ENCODE data around the gene TNNI2.

TNNI2 gene

GRCh38 chr11:1821562-1821961, 17.2 kb upstream of the TNNI2 start:
- DNase-seq (ENCODE audit: low read depth in 2 of 2), result no peak

GRCh38 chr11:1822648-1823375, 16.0 kb upstream of the TNNI2 start:
- no peak for DNase-seq (ENCODE audit: low read depth in 2 of 2)

DNA sequence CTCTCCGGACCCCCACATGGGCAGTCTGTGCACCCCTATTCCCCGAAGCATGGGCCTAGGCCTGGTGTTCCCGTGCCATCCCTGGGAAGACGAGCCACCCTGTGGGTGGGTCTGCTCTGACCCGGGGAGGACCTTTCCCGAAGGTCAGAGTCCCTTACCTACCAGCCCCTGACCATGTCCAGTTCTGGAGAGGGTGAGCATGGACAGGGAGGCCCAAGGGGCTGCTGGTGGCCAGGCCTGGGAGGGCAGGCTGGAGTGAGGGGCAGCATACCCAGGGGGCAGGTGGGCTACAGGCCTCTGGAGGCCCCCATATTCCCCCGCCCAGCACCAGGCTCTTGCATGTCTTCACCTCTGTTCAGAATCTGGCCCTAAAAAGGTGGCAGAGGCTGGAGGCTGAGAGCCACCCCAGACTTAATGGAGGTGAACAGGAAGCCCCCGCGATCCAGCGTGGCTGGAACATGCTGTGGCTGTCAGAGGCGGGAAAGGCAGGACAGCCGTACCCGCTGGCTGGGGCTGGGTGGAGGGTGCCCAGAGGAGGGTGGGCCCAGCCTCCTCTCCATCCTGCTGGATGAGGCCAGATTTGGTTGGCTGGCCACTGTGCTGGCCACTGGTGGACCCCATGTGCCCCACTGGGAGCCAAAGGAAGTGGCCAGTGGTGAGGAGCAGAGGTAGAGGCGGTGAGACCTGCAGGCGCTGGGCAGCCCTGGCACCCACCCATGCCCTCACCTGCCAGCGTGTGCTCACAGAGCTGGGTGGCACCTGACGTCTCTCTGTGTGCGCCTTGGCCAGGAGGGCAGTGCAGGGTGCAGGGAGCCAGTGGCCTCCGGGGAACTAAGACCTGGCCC, 15.2 kb upstream of the TNNI2 start:
- DNase-seq (ENCODE audit: low read depth in 2 of 2), result no peak

DNA sequence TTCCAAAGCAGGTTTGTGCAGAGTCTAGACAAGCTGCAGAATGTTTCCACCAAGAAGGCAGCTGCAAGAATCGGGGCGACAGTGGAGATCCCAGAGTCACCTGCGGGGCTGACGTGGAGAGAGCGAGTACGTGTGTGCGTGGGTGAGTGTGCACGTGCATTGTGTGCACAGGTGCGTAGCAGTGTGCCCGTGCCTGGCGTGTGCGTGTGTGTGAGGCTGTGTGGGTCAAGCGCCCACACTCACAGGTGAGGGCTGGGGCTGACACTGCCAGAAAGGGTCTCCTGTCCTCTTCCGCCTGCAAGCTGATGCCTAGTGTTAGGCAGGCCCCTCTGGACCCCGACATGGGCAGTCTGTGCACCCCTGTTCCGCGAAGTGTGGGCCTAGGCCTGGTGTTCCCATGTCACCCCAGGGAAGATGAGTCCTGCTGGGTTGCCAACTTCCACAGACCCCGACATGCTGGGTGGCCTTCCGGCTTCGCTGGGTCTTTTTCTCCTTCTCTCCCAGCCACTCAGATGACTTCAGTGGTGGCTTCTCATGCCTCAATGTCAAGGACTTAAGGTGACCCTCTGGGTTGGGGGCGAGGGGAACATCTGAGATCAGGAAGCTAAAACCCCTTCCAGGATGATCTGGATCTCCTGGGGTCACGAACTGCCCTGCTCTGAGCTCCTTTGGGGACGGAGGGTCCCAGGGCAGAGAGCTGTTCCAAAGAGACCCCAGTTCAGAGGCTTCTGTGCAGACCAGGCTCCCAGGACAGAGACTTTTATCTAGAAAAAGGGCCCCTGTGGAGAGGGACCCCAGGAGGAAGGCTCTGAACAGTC, 14.4 kb upstream of the TNNI2 start:
- no peak for DNase-seq (ENCODE audit: low read depth in 2 of 2)

DNA sequence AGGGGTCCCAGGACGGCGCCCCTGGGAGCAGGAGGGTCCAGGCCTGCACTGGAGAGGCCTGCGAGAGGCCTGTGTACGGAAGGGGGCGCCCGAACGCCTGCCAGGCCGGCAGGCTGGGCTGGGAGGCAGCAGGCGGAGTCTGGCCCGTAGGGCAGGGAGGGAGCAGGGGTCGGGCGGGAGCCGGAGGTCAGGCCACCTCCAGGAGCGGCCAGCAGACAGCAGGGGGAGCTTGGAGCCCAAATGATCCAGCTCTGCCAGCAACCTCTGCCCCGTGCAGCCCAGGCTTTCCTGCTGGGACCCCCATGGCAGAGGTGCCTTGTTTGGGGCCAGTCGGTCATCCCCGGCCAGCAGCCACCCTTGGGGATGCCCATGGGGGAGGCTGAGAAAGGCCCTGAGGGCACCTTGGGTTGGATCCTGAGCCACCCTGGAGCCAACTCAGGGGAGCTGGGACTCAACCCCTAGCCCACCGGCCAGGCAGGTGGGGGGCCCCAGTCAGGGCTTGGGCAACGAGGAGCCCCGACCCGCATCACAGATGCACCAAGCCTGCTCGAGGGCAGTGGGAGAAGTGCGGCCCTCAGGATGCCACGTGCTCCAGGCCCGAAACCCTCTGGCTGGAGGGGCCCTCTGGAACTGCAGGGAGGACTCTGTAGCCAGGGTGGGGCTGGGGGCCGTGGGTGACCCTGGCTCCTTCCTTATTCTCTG, 13.6 kb upstream of the TNNI2 start:
- DNase-seq (ENCODE audit: low read depth in 2 of 2), result no peak

DNA sequence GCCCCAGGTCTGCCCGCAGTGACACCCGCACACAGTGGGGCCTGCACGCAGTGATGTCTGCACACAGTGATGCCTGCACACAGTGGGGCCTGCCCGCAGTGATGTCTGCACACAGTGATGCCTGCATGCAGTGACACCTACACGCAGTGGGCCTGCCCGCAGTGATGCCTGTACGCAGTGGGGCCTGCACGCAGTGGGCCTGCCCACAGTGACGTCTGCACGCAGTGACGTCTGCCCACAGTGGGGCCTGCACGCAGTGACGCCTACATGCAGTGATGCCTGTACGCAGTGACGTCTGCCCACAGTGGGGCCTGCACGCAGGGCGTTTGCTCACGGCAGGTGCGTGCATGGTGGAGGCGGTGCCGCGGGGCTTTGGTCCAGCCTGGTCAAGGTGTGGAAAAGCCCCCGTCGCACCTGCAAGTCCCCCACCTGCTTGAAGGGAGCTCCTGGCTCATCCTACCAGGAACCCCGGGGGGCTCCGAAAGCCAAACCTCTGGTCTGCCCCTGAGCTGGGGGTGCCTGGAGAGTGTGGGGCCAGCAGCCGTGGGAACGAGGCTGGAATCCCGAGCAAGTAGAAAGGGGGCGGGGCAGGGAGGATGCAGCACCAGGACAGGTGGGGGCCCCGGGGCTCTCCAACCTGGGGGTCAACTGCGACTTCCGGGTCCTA, 12.9 kb upstream of the TNNI2 start:
- no peak for DNase-seq (ENCODE audit: low read depth in 2 of 2)

GRCh38 chr11:1826552-1827094, 12.2 kb upstream of the TNNI2 start:
- no peak for DNase-seq (ENCODE audit: low read depth in 2 of 2)

DNA sequence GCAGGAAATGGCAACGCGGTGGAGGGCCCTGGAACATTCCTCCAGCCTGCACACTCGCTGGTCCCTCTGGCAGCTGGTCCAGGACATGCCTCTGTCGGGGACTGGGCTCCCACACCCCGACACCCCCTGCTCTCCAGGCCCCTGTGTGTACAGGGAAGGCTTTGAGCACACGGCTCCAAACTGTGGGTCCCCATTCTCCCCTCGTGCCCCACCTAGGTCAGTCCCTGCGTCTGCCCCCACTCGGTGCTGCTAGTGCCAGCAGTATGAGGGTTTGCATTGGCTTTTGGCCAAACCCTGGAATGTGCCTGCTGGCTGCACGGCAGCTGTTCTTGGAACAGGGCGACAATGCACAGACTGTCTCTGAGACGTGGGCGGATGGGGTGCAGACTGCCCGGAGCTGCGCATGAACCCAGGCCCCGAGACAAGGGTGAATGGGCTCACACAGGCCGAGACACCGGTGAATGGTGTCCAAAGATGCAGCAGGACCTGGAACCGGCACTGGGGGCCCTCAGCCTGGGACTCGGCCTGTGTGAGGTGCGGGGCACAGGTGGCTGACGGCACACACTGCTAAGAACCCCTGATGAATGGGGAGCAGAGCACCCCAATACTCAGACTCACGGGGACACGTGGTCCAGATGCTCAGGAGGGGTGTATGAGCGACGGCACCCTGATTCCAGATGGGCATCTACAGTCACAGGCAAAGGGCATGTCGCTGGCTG, 11.5 kb upstream of the TNNI2 start:
- DNase-seq (ENCODE audit: low read depth in 2 of 2), result no peak

GRCh38 chr11:1827931-1828330, 10.8 kb upstream of the TNNI2 start:
- DNase-seq (ENCODE audit: low read depth in 2 of 2), result no peak

DNA sequence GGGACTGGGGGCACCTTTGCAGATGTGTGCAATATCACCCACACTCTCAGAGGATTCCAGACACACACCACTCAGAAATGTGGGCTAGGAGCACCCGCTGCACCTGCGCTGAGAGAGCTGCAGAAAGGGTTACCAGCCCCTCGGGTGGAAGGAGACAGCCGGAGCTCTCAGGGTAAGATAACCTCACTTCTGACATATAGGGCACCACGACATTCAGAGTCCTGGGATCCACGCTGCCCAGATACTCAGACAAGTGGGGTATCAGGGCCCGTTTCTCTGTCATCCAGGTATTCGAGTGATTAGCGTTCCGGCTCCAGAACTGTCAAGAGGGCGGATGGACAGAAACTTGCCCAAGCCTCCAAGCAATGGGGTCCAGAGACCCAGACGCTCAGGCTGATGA, 10.2 kb upstream of the TNNI2 start:
- DNase-seq (ENCODE audit: low read depth in 2 of 2), result no peak

- no peak for DNase-seq (ENCODE audit: low read depth in 2 of 2)
Observed at GRCh38 chr11:1829039-1829820, 9.6 kb upstream of the TNNI2 start.

DNA sequence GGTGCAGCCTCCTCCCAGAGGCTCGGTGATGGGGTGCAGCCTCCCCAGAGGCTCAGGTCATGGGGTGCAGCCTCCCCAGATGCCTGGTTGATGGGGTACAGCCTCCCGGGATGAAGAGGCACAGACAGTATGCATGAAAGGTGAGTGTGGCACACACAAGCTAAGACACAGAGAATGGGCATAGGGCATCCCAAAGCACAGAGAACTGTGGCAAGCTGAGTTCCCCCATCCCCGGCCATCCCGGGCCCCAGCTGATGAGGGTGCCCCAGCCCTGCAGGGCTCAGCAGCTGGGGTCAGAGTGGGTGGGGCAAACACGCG, 8.8 kb upstream of the TNNI2 start:
- DNase-seq (ENCODE audit: low read depth in 2 of 2), result no peak

DNA sequence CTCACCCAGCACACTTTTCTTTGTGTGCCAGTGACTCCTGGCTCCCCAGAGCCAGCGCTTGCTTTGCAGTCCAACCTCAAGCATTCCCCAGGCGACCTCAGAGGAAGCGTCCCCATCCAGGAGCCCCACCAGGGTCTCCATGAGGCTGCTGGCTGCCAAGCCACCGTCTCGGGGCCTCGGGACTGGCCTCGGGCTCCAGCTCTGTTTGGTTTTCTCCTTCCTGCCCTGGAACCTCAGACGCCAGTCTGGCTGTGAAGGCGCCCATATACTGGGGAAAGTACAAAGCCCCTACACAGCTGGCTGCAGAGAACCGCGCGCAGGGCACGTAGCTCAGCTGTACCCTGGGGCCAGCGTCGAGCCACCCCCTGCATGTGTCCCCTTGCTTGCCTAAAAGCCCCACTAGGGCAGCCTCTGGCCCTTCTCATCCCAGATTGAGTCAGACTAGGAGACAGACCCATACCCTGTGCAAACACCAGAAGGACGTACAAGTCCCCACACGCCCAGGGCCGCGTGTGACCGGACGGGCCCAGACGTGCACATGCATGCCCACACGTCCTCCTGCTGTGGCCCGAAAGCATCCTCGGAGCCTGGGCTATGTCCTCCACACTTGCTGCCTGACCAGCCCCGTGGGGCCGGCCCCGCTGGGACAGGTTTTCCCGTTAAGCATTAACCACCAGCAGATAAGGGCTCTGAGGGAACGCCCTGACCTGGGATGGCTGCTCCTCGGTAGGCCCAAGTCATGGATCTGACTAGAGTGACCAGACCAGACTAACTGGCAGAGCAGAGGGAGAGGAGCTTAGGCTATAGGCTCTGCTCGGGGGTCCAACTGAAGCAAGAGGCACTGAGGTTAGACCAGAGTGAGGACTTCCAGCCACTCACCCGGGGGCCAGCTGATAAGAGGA, 8.2 kb upstream of the TNNI2 start:
- no peak for DNase-seq (ENCODE audit: low read depth in 2 of 2)

GRCh38 chr11:1831338-1832210, 7.2 kb upstream of the TNNI2 start:
- DNase-seq (ENCODE audit: low read depth in 2 of 2), result no peak

GRCh38 chr11:1832211-1832919, 6.4 kb upstream of the TNNI2 start:
- peak in 1 of 2 donors; percentile 23 for DNase-seq (ENCODE audit: low read depth in 2 of 2)

- DNase-seq (ENCODE audit: low read depth in 2 of 2), result no peak
Observed at GRCh38 chr11:1832920-1833295, 5.9 kb upstream of the TNNI2 start.

DNA sequence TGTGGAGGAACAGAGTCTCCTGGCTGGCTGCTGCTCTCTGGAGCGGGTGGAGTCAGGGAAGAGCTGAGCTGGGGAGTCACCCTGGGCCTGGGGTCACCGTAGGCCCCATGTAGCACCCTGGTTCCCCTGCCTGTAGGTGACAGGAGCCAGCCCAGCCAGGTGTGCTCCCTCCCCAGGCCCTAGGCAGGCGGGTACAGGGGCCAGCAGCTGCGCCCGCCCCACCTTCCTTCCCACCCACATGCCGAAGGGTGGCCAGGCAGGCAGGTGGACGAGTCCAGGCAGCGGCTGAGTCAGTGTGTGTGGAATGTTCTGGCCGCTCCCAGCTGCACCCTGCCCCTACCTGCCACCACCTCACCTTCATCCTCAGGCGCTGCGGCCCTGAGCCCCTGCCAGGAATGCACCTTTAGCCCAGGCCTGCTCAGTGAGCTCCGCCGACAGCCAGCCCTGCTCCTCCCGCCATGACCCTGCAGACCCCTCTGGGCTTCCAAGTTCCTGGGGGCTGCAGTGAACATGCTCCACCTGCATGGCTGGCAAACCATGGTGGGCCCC, 4.6 kb upstream of the TNNI2 start:
- DNase-seq (ENCODE audit: low read depth in 2 of 2), result no peak

Measured in activated CD8-positive, alpha-beta memory T cell treated with anti-CD3 and anti-CD28 coated beads for 4 hours (primary cell).